NT2/D1 (cell line): ENCODE data around the gene OSBP2.

Experiments used
- DNase-seq: peaks from one replicate; pipeline ENCODE4 v3.0.0-alpha.2; 2011; ENCODE audit warnings: low read depth, low spot score
- H3K27me3 ChIP-seq: 2 replicates; pipeline ENCODE4 v1.6.0; 2011; ENCODE audit warnings: mild to moderate bottlenecking; ENCODE audit not compliant: insufficient read length, insufficient read depth
- H3K36me3 ChIP-seq: 2 replicates; pipeline ENCODE4 v1.6.1; 2011; ENCODE audit warnings: mild to moderate bottlenecking, low read length, mixed read lengths; ENCODE audit not compliant: insufficient read depth, insufficient read length
- H3K4me1 ChIP-seq: 2 replicates; pipeline ENCODE4 v1.5.1; 2011; ENCODE audit not compliant: insufficient read depth, insufficient read length
- H3K4me3 ChIP-seq: 2 replicates; pipeline ENCODE4 v1.5.1; 2011; ENCODE audit warnings: low read depth; ENCODE audit not compliant: insufficient read length
- H3K9ac ChIP-seq: 2 replicates; pipeline ENCODE4 v1.6.0; 2011; ENCODE audit warnings: low read depth; ENCODE audit not compliant: insufficient read length
- H3K9me3 ChIP-seq: 2 replicates; pipeline ENCODE4 v1.5.1; 2011; ENCODE audit warnings: mild to moderate bottlenecking, low read length; ENCODE audit not compliant: insufficient read depth
- SUZ12 ChIP-seq: IDR thresholded peaks from 2 replicates; pipeline ENCODE4 v1.6.1; 2011; ENCODE audit not compliant: insufficient read length, insufficient read depth; ENCODE audit errors: extremely low read depth
- YY1 ChIP-seq: IDR thresholded peaks from 2 replicates; pipeline ENCODE4 v1.6.1; 2011; ENCODE audit not compliant: insufficient read length, insufficient read depth
- ZNF274 ChIP-seq: IDR thresholded peaks from 2 replicates; pipeline ENCODE4 v1.6.1; 2011; ENCODE audit warnings: mild to moderate bottlenecking, low read depth, low read length

The OSBP2 gene

GRCh38 chr22:30802202-30803166 lies 107.8 kb downstream of the OSBP2 start:
- Histone ChIP-seq H3K27me3 (peaks cover 42% of the 10 kb centered on the region), H3K9me3 (no peaks in the 10 kb centered on the region), H3K4me1 (peaks cover 13% of the 10 kb centered on the region), H3K9ac (peak overlapping the region; percentile 9), H3K36me3 (no peaks in the 10 kb centered on the region), H3K4me3 (peak overlapping the region; percentile 27)
- TF ChIP-seq SUZ12 (no peak), ZNF274 (no peak), YY1 (no peak)
- DNase-seq, result peak; percentile 84

DNA sequence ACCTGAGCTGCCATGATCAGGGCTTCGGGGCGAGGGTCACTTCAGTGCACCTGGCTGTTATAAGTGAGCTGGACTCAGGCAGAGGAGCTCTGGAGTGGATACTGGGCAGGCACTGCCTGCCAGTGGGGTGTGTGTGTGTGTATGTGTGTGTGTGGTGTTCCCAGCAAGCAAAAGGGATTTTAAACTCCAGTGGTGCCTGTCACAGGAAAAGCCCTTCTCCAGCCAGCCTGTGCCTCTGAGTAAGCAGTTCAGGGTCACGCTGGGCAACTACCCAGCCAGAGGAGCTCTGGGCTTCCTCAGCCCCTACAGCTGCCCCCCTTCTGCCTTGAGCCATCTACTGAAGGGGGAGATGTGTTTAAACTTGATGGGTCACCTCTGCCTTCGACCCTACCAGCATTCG lies 109.0 kb downstream of the OSBP2 start:
- TF ChIP-seq SUZ12 (no peak), YY1 (no peak), ZNF274 (no peak)
- Histone ChIP-seq H3K4me3 (no peak overlapping the region), H3K4me1 (peaks cover 13% of the 10 kb centered on the region), H3K27me3 (peaks cover 42% of the 10 kb centered on the region), H3K36me3 (no peaks in the 10 kb centered on the region), H3K9me3 (no peaks in the 10 kb centered on the region), H3K9ac (no peak overlapping the region)
- no peak for DNase-seq

DNA sequence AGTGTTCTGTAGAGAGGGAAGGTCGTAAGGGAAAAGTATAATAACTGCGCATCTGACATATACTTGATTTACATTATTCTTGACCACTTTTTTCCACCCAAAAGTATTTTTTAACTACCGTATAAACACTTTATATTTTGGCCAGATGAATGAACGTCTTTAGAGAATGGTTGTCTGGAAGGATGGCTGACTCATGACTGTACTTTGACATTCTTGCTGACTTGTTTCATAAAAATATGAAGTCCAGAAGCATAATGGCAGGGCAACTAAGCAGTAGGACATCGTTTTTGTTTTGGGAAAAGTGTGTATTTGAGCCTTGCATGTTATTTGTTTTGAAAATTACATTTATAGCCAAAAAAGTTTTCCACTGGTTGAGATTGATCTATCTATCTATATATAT lies 110.0 kb downstream of the OSBP2 start:
- Histone ChIP-seq H3K9ac (no peak overlapping the region), H3K9me3 (no peaks in the 10 kb centered on the region), H3K4me1 (peaks cover 13% of the 10 kb centered on the region), H3K4me3 (no peak overlapping the region), H3K36me3 (no peaks in the 10 kb centered on the region), H3K27me3 (peaks cover 42% of the 10 kb centered on the region)
- DNase-seq, result no peak
- TF ChIP-seq SUZ12 (no peak), YY1 (no peak), ZNF274 (no peak)

DNA sequence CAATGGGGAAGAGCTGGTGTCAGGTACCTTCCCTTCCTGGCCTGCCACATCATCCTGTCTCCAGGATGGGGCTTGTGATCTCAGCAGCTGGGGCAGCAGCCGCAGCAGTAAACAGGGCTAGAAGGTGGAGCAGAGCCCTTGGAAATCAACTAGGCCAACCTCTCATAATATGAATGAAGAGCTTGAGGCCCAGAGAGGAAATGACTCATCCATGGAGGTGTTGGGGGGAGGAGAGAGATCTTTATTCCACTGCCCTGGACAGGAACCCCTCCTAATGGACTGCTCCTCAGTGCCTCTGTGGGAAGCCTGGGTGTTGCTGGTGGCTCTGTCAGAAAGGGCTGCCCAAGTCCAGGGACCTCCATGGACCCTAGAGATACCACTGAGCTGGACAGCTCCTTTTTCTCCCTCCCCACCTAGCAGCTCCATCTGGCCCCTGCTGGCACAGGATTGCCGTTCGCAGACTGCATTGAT lies 111.8 kb downstream of the OSBP2 start:
- peaks cover 13% of the 10 kb centered on the region for H3K4me1 ChIP-seq
- peaks cover 29% of the 10 kb centered on the region for H3K27me3 ChIP-seq
- H3K4me3 ChIP-seq, result no peak overlapping the region
- TF ChIP-seq ZNF274 (no peak), SUZ12 (no peak), YY1 (no peak)
- DNase-seq, result peak; percentile 63
- no peaks in the 10 kb centered on the region for H3K9me3 ChIP-seq
- no peak overlapping the region for H3K9ac ChIP-seq
- no peaks in the 10 kb centered on the region for H3K36me3 ChIP-seq

DNA sequence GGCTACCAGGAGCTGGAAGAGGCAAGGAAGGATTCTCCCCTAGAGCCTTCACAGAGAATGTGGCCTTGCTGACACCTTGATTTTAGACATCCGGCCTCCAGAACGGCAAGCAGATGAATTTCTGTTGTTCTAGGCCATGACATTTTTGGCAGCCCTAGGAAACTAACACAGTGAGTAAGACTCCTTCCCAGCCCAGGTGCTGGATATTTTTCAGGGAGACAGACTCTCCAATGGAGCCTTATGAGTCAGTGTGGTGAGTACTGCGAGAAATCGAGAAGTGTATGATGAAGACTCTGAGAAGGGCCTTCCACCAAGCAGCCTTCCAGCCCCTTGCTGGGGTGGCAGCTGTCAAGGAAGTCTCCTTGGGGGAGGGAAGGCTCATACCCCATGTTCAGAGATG lies 114.4 kb downstream of the OSBP2 start:
- H3K9ac ChIP-seq, result no peak overlapping the region
- DNase-seq, result no peak
- H3K9me3 ChIP-seq, result no peaks in the 10 kb centered on the region
- TF ChIP-seq YY1, result no peak
- TF ChIP-seq SUZ12, result no peak
- no peak for TF ChIP-seq ZNF274
- no peaks in the 10 kb centered on the region for H3K36me3 ChIP-seq
- H3K27me3 ChIP-seq, result peaks cover 4% of the 10 kb centered on the region
- H3K4me3 ChIP-seq, result no peak overlapping the region
- peaks cover 6% of the 10 kb centered on the region for H3K4me1 ChIP-seq

- Histone ChIP-seq H3K9ac (no peak overlapping the region), H3K4me1 (peaks cover 6% of the 10 kb centered on the region), H3K36me3 (no peaks in the 10 kb centered on the region), H3K4me3 (no peak overlapping the region), H3K27me3 (no peaks in the 10 kb centered on the region), H3K9me3 (no peaks in the 10 kb centered on the region)
- DNase-seq, result no peak
- TF ChIP-seq ZNF274, result no peak
- TF ChIP-seq SUZ12, result no peak
- TF ChIP-seq YY1, result no peak
Measured at GRCh38 chr22:30810105-30810504, 115.4 kb downstream of the OSBP2 start.

DNA sequence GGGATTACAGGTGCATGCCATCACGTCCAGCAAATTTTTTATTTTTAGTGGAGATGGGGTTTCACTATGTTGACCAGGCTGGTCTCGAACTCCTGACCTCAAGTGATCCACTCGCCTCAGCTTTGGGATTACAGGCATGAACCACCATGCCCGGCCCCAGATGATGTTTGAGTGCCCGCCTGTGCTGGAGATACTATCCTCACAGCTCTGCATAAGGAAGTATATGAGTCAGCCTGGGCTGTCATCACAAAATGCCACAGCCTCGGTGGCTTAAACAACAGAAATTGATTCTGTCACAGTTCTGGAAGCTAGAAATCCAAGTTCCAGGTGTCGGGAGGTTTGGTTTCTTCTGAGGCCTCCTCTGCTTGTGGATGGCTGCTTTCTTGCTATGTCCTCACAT lies 119.3 kb downstream of the OSBP2 start:
- H3K9ac ChIP-seq, result no peak overlapping the region
- H3K4me1 ChIP-seq, result no peaks in the 10 kb centered on the region
- DNase-seq, result no peak
- no peak for TF ChIP-seq SUZ12
- TF ChIP-seq YY1, result no peak
- no peak for TF ChIP-seq ZNF274
- H3K4me3 ChIP-seq, result no peak overlapping the region
- no peaks in the 10 kb centered on the region for H3K27me3 ChIP-seq
- no peaks in the 10 kb centered on the region for H3K9me3 ChIP-seq
- no peaks in the 10 kb centered on the region for H3K36me3 ChIP-seq
